NCI-H345 treated with DMSO at 0.1 percent for 48 hours (cell line): ENCODE measurements around the gene MRPS22.

Experiments used
- DNase-seq: peaks from one replicate; lab custom pipeline; 2025; ENCODE audit not compliant: unreplicated experiment; lab: John Stamatoyannopoulos, UW

Gene MRPS22

GRCh38 chr3:139311557-139311956 lies 32.3 kb upstream of the MRPS22 start:
- DNase-seq, result no peak

- no peak for DNase-seq
Observed at GRCh38 chr3:139312416-139312815, 31.4 kb upstream of the MRPS22 start.

- no peak for DNase-seq
Observed at GRCh38 chr3:139312959-139313358, 30.9 kb upstream of the MRPS22 start.

GRCh38 chr3:139313921-139314320 lies 29.9 kb upstream of the MRPS22 start:
- no peak for DNase-seq

GRCh38 chr3:139317215-139317614 lies 26.6 kb upstream of the MRPS22 start:
- no peak for DNase-seq

GRCh38 chr3:139317660-139318430 lies 26.0 kb upstream of the MRPS22 start:
- no peak for DNase-seq

- no peak for DNase-seq
Observed at GRCh38 chr3:139318431-139318816, 25.4 kb upstream of the MRPS22 start.

GRCh38 chr3:139318826-139319225 lies 25.0 kb upstream of the MRPS22 start:
- DNase-seq, result no peak

GRCh38 chr3:139319428-139320402 lies 24.1 kb upstream of the MRPS22 start:
- DNase-seq, result no peak

GRCh38 chr3:139320551-139321309 lies 23.1 kb upstream of the MRPS22 start:
- no peak for DNase-seq

GRCh38 chr3:139322346-139322745 lies 21.5 kb upstream of the MRPS22 start:
- no peak for DNase-seq

GRCh38 chr3:139323146-139323545 lies 20.7 kb upstream of the MRPS22 start:
- DNase-seq, result no peak

GRCh38 chr3:139324456-139324855 lies 19.4 kb upstream of the MRPS22 start:
- DNase-seq, result no peak

- no peak for DNase-seq
Observed at GRCh38 chr3:139325551-139325950, 18.3 kb upstream of the MRPS22 start.

- no peak for DNase-seq
Observed at GRCh38 chr3:139326131-139326530, 17.7 kb upstream of the MRPS22 start.

- DNase-seq, result no peak
Observed at GRCh38 chr3:139326707-139327106, 17.1 kb upstream of the MRPS22 start.

GRCh38 chr3:139327231-139327630 lies 16.6 kb upstream of the MRPS22 start:
- no peak for DNase-seq

- DNase-seq, result no peak
Observed at GRCh38 chr3:139327861-139328260, 16.0 kb upstream of the MRPS22 start.

GRCh38 chr3:139328356-139328755 lies 15.5 kb upstream of the MRPS22 start:
- no peak for DNase-seq

GRCh38 chr3:139329364-139329850 lies 14.4 kb upstream of the MRPS22 start:
- DNase-seq, result peak; percentile 19

- no peak for DNase-seq
Observed at GRCh38 chr3:139332092-139332491, 11.7 kb upstream of the MRPS22 start.
